AG09319 (cell line): ENCODE results near the gene RMND5A.

Experiments used
- DNase-seq: peaks from one replicate; pipeline ENCODE4 v3.0.0-alpha.2; 2010; ENCODE audit warnings: low read depth; ENCODE audit errors: extremely low read depth
- CTCF ChIP-seq: IDR thresholded peaks from 2 replicates; pipeline ENCODE4 v1.5.1; 2011; ENCODE audit warnings: low read depth, mild to moderate bottlenecking, inconsistent platforms, low read length, moderate library complexity

RMND5A gene

DNA sequence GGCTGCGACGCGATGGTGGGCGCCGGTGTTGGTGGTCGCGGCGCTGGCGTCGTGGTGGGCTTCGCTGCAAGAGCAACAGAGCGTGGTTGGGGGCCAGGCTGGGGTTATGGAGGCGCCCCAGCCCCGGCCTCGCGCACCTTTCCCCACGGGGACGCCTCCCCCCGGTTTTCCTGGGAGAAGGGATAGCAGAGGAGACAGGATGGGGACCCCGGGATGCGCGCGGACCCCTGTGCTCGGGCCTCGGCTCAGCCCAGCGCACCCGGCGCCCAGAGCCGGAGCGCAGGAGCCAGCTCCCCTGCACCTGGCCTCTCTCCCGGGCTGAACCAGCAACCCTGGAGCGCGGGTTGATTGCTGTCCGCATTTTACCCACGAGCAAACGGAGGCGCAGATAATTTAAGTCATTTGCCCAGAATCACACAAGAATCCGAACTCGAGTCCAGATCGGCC lies 69.6 kb downstream of the RMND5A start:
- TF ChIP-seq CTCF, result no peak
- DNase-seq, result no peak

DNA sequence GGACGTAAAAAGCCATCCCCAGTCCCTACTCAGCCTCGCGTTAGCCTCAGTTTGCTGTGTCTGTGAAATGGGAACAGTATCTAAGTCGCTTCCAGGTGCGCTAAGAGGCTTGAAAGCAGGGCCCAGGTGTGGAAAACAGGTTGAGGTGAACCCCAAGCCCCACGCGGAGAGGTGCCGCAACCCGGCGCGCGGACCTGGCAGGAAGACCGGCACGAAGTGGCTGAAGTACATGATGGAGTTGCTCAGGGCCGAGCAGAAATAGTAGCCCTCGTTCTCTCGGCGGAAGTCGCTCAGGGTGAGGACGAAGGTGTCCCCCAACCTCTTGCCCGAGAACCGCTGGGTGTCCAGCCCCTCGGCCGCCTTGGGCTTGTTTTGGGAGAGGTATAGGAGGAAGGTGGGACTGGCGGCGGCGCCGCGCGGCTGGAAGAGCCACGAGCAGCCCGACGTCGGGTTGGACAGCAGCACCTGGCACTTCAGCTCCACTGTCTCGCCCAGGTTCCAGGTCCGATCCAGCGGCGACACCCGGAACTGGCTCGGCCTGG lies 70.1 kb downstream of the RMND5A start:
- no peak for TF ChIP-seq CTCF
- DNase-seq, result no peak

- DNase-seq, result no peak
- no peak for TF ChIP-seq CTCF
Measured at GRCh38 chr2:86790676-86791572, 70.8 kb downstream of the RMND5A start, which contains the start of gene CD8A. Gene CD8A (minus strand): TSS chr2:86790913. CDS start chr2:86790825, 88 bp downstream.

GRCh38 chr2:86791573-86791972 lies 71.5 kb downstream of the RMND5A start:
- DNase-seq, result no peak
- TF ChIP-seq CTCF, result no peak

GRCh38 chr2:86793752-86794151 lies 73.7 kb downstream of the RMND5A start:
- no peak for DNase-seq
- TF ChIP-seq CTCF, result no peak

DNA sequence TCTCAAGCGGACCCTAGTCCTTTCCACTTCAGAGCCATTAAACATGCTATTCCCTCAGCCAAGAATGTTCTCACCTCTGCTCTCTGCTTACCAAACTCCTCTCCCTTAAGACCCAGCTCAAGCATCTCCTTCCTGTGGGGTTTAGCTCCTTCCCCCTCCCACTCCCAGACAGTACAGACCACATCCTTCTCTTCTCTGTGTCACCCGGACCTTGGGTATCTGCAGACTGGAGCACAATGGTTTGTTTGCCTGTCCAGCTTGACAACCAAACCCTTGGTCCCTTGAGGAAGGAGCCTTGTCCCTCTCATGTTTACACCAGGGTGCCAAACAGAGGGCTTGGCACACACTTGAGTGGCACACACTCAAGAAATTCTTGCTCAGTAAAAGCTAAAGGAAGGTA lies 74.8 kb downstream of the RMND5A start:
- no peak for TF ChIP-seq CTCF

DNA sequence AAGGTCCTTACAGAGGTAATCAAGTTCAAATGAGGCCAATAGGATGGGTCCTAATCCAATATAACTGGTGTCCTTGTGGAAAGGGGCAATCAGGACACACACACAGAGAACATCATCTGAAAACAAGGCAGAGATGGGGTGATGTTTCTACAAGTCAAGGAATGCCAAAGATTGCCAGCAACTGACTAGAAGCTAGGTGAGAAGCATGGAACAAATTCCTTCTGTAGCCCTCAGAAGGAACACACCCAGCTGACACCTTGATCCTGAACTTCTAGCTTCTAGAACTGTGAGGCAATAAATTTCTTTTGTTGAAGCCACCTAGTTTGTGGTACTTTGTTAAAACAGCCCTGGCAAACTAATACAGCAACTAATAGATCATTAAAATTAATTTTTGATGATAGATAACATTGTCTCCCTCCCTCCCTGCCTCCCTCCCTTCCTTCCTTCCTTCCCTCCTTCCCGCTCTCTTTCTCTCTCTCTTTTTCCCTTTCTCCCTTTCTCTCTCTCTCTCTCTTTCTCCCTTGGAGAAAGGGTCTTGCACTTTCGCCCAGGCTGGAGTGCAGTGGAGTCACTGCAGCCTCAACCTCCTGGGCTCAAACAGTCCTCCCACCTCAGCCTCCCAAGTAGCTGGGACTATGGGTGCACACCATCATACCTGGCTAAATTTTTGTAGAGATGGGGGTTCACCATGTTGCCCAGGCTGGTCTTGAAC lies 80.9 kb downstream of the RMND5A start:
- no peak for TF ChIP-seq CTCF
- DNase-seq, result no peak

More for the DNA sequence above, 74.8 kb downstream of the RMND5A start:
- DNase-seq, result no peak
